ENCODE measurements around the gene FTCD. TPM values are rescaled to one million over a fixed set of nuclear protein-coding genes. Genes with fewer than 3 reads are reported as not detected.
A peak's percentile ranks its signal among the peaks of the same experiment; 100 is the strongest.

The FTCD gene
- polyA plus RNA-seq, 1 experiment = 0.06 TPM

- POLR2A ChIA-PET = interaction anchor here (0.6 kb wide), 1 partner anchor 122 kb away, joined by 3 read pairs; no protein-coding TSS in a partner anchor
- no peak for TF ChIP-seq CTCF (IDR thresholded peaks at IDR 0.05; ENCODE audit: insufficient read depth, low read depth, low read length)
- Histone ChIP-seq H3K27me3 (ENCODE audit: control insufficient read depth, insufficient read depth, low read length) (no peaks in the 10 kb centered on the region), H3K36me3 (ENCODE audit: control insufficient read depth, insufficient read depth, low read length) (no peaks in the 10 kb centered on the region), H3K4me3 (ENCODE audit: low read depth, low read length) (peak overlapping the region; percentile 88)
- no peak for DNase-seq (ENCODE audit: low read depth)
- CTCF ChIA-PET = interaction anchor here (0.7 to 1.8 kb wide), 4 partner anchors 13 to 125 kb away, joined by 3 to 15 read pairs (median 4); no protein-coding TSS in a partner anchor
Measured at GRCh38 chr21:46096596-46097335, 58.6 kb downstream of the FTCD start.

GRCh38 chr21:46095814-46096595 lies 59.4 kb downstream of the FTCD start:
- Histone ChIP-seq H3K27me3 (ENCODE audit: control insufficient read depth, insufficient read depth, low read length) (no peaks in the 10 kb centered on the region), H3K4me3 (ENCODE audit: low read depth, low read length) (no peak overlapping the region), H3K36me3 (ENCODE audit: control insufficient read depth, insufficient read depth, low read length) (no peaks in the 10 kb centered on the region)
- CTCF ChIA-PET = interaction anchor here (1.4 to 1.8 kb wide), 2 partner anchors 122 to 124 kb away, joined by 3 to 15 read pairs; no protein-coding TSS in a partner anchor
- POLR2A ChIA-PET = no interaction called here
- no peak for TF ChIP-seq CTCF (IDR thresholded peaks at IDR 0.05; ENCODE audit: insufficient read depth, low read depth, low read length)
- DNase-seq (ENCODE audit: low read depth) = no peak

GRCh38 chr21:46095083-46095719 lies 60.2 kb downstream of the FTCD start:
- Histone ChIP-seq H3K4me3 (ENCODE audit: low read depth, low read length) (no peak overlapping the region), H3K36me3 (ENCODE audit: control insufficient read depth, insufficient read depth, low read length) (no peaks in the 10 kb centered on the region), H3K27me3 (ENCODE audit: control insufficient read depth, insufficient read depth, low read length) (no peaks in the 10 kb centered on the region)
- DNase-seq (ENCODE audit: low read depth) = no peak
- TF ChIP-seq CTCF (IDR thresholded peaks at IDR 0.05; ENCODE audit: insufficient read depth, low read depth, low read length) = no peak
- POLR2A ChIA-PET = no interaction called here
- CTCF ChIA-PET = interaction anchor here (1.4 kb wide), 1 partner anchor 121 kb away, joined by 3 read pairs; no protein-coding TSS in a partner anchor

- CTCF ChIA-PET = interaction anchor here (1.4 kb wide), 1 partner anchor 121 kb away, joined by 3 read pairs; no protein-coding TSS in a partner anchor
- POLR2A ChIA-PET = no interaction called here
Measured at GRCh38 chr21:46094401-46095082, 60.8 kb downstream of the FTCD start.

More at GRCh38 chr21:46094401-46095082, 60.8 kb downstream of the FTCD start:
- no peaks in the 10 kb centered on the region for H3K36me3 ChIP-seq (ENCODE audit: control insufficient read depth, insufficient read depth, low read length)
- H3K27me3 ChIP-seq (ENCODE audit: control insufficient read depth, insufficient read depth, low read length) = no peaks in the 10 kb centered on the region
- H3K4me3 ChIP-seq (ENCODE audit: low read depth, low read length) = no peak overlapping the region
- no peak for TF ChIP-seq CTCF (IDR thresholded peaks at IDR 0.05; ENCODE audit: insufficient read depth, low read depth, low read length)
- DNase-seq (ENCODE audit: low read depth) = no peak

All from BJ (cell line).